Neural crest cell (in vitro differentiated cells): ENCODE results near the gene THAP6. TPM values are rescaled to one million over a fixed set of nuclear protein-coding genes. Genes with fewer than 3 reads are reported as not detected.
"Not testable (repeated sequence)": the region's sequence is repeated elsewhere in the genome, so short reads cannot be mapped to it uniquely, and the experiment has no call there.

Experiments used
- DNase-seq: peaks from one replicate; pipeline ENCODE4 v3.0.0; 2021; ENCODE audit warnings: low read depth, mixed read lengths, low spot score
- H3K27ac Mint-ChIP-seq: one replicate; pipeline ENCODE4 v1.8.0; 2021; ENCODE audit warnings: mild to moderate bottlenecking, mixed read lengths; ENCODE audit not compliant: unreplicated experiment
- H3K27me3 Mint-ChIP-seq: 2 replicates; pipeline ENCODE4 v1.8.0; 2021; ENCODE audit warnings: low read depth, mild to moderate bottlenecking, mixed read lengths
- H3K36me3 Mint-ChIP-seq: 2 replicates; pipeline ENCODE4 v1.8.0; 2021; ENCODE audit warnings: low read depth, mild to moderate bottlenecking, mixed read lengths
- H3K4me1 Mint-ChIP-seq: 2 replicates; pipeline ENCODE4 v1.8.0; 2021; ENCODE audit warnings: mixed read lengths
- H3K4me3 Mint-ChIP-seq: one replicate; pipeline ENCODE4 v1.8.0; 2021; ENCODE audit warnings: mild to moderate bottlenecking, mixed read lengths
- H3K9me3 Mint-ChIP-seq: 2 replicates; pipeline ENCODE4 v1.8.0; 2021; ENCODE audit warnings: mixed read lengths
- total RNA-seq: library from RNA; stranded (reverse); gene quantifications from 2 replicates; pipeline ENCODE4 v1.2.1, GENCODE V29; 2021
- TF ChIP-seq, protein P1 (sequence below): fragments of 200-600 bp; sonication (generic); conservative IDR thresholded peaks from 2 replicates; pipeline ENCODE4 v1.5.0; 2021; ENCODE audit warnings: antibody characterized with exemption, mild to moderate bottlenecking

Gene THAP6
- total RNA-seq, 1 donor from 2014 or later: 21.9 TPM

DNA sequence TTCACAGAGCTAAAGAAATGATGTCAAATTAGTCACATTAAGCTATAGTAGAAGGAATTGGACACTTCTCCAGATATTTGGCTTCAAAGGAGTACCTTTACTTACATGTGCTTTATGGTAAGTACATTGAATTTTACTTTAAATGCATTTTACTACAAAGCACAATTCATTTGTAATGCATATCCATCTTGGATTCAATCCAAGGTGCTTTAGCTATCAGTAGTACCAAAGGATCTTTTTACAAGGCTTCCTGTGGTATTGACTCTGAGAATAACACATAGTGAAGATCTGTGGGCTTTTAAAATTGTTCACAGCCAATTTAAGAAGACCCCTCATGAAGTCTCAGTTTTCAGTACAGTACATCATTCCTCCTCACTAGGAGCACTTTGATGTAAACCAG lies 13.2 kb downstream of the THAP6 start:
- no peak overlapping the region for H3K27ac Mint-ChIP-seq
- no peak overlapping the region for H3K4me3 Mint-ChIP-seq
- no peak for DNase-seq
- H3K27me3 Mint-ChIP-seq: no peaks in the 10 kb centered on the region
- H3K36me3 Mint-ChIP-seq: peaks cover 35% of the 10 kb centered on the region
- peaks cover 12% of the 10 kb centered on the region for H3K9me3 Mint-ChIP-seq
- TF ChIP-seq, protein P1, sequence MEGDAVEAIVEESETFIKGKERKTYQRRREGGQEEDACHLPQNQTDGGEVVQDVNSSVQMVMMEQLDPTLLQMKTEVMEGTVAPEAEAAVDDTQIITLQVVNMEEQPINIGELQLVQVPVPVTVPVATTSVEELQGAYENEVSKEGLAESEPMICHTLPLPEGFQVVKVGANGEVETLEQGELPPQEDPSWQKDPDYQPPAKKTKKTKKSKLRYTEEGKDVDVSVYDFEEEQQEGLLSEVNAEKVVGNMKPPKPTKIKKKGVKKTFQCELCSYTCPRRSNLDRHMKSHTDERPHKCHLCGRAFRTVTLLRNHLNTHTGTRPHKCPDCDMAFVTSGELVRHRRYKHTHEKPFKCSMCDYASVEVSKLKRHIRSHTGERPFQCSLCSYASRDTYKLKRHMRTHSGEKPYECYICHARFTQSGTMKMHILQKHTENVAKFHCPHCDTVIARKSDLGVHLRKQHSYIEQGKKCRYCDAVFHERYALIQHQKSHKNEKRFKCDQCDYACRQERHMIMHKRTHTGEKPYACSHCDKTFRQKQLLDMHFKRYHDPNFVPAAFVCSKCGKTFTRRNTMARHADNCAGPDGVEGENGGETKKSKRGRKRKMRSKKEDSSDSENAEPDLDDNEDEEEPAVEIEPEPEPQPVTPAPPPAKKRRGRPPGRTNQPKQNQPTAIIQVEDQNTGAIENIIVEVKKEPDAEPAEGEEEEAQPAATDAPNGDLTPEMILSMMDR: no peak
- H3K4me1 Mint-ChIP-seq: no peaks in the 10 kb centered on the region

DNA sequence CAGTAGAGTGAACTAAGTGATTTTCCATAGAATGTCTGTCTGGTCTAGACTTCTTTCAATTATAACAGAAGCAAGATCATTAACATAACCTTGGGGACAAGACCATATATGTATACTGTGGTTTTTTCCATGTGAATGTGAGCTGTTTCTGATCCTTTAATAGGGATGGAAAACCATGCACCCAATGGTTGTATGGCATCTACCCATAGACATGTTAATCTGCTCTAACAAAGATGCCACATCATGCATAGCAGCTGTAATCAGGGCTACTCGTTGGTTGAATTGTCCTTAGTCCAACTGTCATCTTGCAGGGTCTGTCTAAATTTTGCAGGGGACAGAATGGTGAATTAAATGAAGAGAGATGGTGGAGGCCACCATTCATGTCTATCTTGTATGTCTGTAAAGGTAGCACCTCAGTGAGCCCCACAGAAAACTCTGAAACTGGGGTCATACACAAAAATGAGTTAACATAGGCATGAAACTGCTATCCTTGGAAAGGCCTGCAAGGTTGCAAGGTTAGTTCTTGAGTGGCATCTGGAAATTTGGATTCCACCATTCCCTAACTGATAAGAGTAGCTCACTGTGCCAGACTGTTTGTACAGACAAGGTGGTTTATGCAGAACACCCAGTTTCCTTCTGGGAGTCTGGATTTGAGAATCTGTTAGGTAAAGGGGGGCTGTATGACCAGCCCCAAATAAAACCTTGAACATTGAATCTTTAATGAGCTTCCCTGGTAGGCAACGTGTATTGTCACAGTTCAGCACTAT lies 16.5 kb downstream of the THAP6 start:
- DNase-seq: no peak
- TF ChIP-seq, protein P1: no peak
- Mint-ChIP-seq H3K36me3 (peaks cover 62% of the 10 kb centered on the region), H3K27ac (no peak overlapping the region), H3K4me1 (no peaks in the 10 kb centered on the region), H3K9me3 (peaks cover 18% of the 10 kb centered on the region), H3K27me3 (no peaks in the 10 kb centered on the region), H3K4me3 (no peak overlapping the region)

DNA sequence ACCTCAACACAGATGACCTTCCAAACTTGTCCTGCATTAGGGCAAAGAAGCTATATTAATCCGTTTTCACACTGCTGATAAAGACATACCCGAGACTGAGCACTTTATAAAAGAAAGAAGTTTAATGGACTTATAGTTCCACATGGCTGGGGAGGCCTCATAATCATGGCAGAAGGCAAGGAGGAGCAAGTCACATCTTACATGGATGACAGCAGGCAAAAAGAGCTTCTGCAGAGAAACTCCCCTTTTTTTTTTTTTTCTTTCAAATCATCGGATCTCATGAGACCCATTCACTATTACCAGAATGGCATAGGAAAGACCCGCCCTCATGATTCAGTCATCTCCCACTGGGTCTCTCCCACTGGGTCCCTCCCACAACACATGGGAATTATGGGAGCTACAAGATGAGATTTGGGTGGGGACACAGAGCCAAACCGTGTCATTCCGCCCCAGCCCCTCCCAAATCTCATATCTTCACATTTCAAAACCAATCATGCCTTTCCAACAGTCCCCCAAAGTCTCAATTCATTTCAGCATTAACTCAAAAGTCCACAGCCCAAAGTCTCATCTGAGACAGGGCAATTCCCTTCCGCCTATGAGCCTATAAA lies 17.4 kb downstream of the THAP6 start:
- not testable (repeated sequence) for H3K4me3 Mint-ChIP-seq, H3K4me1 Mint-ChIP-seq, H3K27ac Mint-ChIP-seq, DNase-seq, H3K27me3 Mint-ChIP-seq
- peaks cover 64% of the 10 kb centered on the region for H3K36me3 Mint-ChIP-seq
- H3K9me3 Mint-ChIP-seq: peaks cover 18% of the 10 kb centered on the region

DNA sequence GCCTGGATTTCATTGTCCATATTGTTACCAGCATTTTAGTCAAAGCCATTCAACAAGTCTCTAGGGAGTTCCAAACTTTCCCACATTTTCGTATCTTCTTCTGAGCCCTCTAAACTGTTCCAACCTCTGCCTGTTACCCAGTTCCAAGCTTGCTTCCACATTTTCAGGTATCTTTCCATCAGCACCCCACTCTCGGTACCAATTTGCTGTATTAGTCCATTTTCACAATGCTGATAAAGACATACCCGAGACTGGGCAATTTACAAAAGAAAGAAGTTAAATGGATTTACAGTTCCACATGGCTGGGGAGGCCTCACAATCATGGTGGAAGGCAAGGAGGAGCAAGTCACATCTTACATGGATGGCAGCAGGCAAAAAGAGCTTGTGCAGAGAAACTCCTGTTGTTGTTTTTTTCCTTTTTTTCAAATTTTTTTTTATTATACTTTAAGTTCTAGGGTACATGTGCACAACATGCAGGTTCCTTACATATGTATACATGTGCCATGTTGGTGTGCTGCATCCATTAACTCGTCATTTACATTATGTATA lies 19.1 kb downstream of the THAP6 start:
- DNase-seq, H3K27ac Mint-ChIP-seq, H3K27me3 Mint-ChIP-seq, H3K4me3 Mint-ChIP-seq, H3K4me1 Mint-ChIP-seq: not testable (repeated sequence)
- H3K36me3 Mint-ChIP-seq: peaks cover 69% of the 10 kb centered on the region
- H3K9me3 Mint-ChIP-seq: peaks cover 18% of the 10 kb centered on the region

DNA sequence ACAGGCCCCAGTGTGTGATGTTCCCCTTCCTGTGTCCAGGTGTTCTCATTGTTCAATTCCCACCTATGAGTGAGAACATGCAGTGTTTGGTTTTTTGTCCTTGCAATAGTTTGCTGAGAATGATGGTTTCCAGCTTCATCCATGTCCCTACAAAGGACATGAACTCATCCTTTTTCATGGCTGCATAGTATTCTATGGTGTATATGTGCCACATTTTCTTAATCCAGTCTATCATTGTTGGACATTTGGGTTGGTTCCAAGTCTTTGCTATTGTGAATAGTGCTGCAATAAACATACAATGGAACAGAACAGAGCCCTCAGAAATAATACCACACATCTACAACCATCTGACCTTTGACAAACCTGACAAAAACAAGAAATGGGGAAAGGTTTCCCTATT lies 19.7 kb downstream of the THAP6 start:
- H3K36me3 Mint-ChIP-seq: peaks cover 74% of the 10 kb centered on the region
- peaks cover 18% of the 10 kb centered on the region for H3K9me3 Mint-ChIP-seq
- H3K4me3 Mint-ChIP-seq, DNase-seq, H3K27me3 Mint-ChIP-seq, H3K27ac Mint-ChIP-seq, H3K4me1 Mint-ChIP-seq: not testable (repeated sequence)

DNA sequence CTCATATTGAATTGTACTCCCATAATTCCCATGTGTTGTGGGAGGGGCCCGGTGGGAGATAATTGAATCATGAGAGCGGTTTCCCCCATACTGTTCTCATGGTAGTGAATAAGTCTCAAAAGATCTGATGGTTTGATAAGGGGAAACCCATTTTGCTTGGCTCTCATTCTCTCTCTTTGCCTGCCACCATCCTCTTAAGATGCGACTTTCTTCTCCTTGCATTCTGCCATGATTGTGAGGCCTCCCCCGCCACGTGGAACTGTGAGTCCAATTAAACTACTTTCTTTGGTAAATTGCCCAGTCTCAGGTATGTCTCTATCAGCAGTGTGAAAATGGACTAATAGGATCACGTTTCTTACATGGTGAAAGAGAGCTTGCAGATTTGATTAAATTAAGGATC lies 23.0 kb downstream of the THAP6 start:
- not testable (repeated sequence) for H3K4me3 Mint-ChIP-seq, H3K4me1 Mint-ChIP-seq, H3K9me3 Mint-ChIP-seq, DNase-seq, H3K27me3 Mint-ChIP-seq, H3K27ac Mint-ChIP-seq
- H3K36me3 Mint-ChIP-seq: peaks cover 62% of the 10 kb centered on the region

DNA sequence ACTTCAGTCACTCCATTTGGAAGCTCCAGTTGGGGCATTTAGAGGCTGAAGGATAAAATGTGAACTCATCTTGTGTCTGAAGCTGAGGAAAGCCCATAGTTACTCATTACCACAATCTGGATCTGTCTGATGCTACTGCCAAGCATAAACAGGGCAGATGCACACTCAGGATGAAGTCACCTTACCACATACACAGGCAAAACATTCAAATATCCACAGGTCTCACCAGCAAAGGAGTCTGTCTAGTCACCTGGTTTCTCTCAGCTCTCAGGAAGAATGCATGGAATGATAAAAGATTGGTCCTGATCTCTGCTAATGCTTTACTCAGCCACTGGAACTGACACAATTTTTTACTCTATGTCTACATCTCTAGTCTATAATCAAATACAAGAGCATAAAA lies 28.6 kb downstream of the THAP6 start:
- Mint-ChIP-seq H3K27me3 (no peaks in the 10 kb centered on the region), H3K27ac (peak overlapping the region; percentile 51), H3K36me3 (peaks cover 23% of the 10 kb centered on the region), H3K4me1 (no peaks in the 10 kb centered on the region), H3K9me3 (no peaks in the 10 kb centered on the region), H3K4me3 (no peak overlapping the region)
- TF ChIP-seq, protein P1: no peak
- no peak for DNase-seq

DNA sequence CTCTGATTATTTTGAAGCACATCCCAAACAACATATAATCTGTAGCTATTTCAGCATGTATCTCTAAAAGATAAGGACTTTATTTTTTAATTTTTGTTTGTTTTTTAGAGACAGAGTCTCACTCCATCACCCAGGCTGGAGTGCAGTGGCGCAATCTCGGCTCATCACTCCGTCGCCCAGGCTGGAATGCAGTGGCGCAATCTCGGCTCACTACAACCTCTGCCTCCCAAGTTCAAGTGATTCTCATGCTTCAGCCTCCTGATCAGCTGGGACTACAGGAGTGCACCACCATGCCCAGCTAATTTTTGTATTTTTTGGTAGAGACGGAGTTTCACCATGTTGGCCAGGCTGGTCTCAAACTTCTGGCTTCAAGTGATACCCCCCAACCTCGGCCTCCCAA lies 29.9 kb downstream of the THAP6 start:
- H3K27ac Mint-ChIP-seq, H3K27me3 Mint-ChIP-seq, H3K4me3 Mint-ChIP-seq, H3K4me1 Mint-ChIP-seq, H3K9me3 Mint-ChIP-seq, DNase-seq: not testable (repeated sequence)
- peaks cover 15% of the 10 kb centered on the region for H3K36me3 Mint-ChIP-seq
